Measurements from ENCODE around the gene KCNJ5.

Gene KCNJ5

DNA sequence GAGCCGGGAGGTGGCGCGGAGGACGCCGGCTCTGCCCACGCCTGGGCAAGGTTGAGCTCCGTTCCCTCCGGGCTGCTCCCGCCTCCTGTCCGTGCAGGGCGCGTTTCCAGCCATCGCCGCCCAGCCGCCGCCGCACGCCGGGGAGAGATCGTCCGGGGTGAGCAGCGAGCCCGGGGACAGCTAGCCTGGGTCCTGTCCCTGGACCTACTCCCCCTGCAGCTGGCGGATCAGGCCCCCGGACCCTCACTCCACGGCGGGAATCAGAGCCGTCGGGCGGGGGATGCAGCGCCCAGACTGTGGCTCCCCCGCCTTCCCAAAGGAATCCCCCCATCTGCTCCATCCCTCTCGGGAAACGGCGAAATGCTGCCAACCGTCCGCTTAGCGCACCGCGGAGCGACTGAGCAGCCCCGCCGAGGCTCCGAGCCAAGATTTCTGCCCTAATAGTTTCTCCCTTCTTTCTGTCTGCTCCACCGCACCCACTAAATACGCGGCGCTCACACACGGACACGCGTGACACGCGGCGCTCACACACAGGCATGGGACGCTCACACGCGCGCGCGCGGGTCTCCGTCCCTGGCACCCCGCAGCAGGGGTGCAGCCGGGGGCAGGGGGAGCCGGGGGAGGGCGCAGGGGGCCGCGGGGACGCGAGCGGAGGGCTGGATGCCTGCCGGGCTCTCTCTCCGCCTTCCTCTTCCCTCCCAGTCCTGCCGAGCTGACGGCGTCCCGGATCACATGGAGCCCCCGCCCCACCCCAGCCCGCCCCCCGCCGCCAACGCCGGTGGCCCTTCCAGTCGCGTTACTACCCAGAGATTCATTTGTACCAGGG, at the start of gene KCNJ5:
Gene KCNJ5 (plus strand): TSS at position 814 of the 826 bp plus-strand sequence. CDS start 19,918 bp downstream, outside the sequence.
- DNase-seq = peak; percentile 21

DNA sequence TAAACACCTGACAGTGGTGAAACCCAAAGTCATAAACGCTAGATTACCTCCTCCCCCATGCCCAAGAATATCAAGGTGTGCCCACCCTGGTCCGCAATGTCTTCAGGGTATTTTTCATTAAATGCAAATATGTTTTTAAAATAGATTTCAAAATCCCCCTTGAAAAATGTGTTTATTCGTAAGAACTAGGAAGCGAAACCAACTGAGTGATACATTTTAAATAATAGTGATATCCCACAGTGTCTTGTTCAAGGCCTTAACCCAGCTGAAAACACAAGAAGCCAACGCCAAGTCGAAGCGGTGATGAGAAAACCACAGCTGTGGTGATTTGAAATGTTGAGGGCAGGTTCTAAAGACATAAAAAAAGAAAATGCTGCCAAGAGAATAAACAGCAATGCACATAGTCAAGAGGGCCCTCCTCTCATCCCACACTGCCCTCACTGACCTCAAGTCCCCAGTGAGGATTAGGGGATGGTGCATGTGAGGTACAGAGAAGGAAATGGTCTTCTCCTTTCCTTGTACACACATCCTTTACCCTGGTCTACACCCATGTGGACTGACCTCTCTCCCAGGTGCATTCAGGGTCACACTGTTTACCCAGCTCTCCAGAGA, 49.6 kb upstream of the KCNJ5 start:
- no peak for DNase-seq

DNA sequence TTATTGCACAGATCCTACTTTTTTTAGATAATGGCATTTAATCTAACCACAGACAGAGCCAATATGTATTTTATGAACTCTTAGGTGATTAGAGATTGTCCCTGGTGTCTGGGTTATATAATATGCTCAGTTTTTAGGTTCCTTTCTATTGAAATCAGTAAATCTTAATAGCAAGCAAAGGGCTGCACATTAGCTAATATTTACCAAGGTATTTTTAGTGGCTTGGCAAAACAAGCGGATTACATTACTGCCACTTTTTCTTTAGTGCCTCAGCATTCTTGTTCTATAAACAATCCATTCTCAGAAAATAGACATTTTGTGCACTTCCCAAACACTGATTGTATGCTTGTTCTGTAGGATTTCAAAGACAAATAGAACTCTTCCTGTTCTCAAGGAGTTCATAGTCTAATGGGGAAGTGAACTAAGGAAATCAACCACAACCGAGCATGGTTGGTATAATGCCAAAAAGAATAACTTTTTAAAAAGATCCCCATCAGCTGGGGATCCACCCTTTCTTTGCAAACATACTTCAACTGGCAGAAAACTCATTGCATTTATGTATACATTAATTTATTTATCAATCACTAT, 47.9 kb upstream of the KCNJ5 start:
- DNase-seq = no peak

DNA sequence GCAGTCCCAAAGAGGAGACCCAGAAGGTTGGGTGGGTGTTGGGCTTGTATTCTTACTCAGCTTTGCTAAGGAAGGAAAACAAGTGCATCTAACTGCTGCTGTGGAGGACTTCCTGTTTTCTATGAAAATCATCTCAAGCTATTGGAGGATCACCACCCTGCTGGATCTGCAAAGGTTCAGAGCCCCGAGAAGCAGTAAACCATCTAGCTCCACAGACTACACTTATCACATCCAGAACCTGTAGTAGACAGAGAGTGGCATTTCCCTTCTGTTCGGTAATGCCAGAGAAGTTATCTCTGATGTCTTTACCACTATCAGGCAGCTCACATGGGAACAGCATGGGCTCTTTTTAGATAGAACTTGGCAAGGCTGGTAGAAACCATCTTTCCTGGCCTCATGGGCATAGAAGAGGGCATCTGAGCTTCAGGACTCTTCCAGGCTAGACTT, 45.8 kb upstream of the KCNJ5 start:
- DNase-seq = no peak

DNA sequence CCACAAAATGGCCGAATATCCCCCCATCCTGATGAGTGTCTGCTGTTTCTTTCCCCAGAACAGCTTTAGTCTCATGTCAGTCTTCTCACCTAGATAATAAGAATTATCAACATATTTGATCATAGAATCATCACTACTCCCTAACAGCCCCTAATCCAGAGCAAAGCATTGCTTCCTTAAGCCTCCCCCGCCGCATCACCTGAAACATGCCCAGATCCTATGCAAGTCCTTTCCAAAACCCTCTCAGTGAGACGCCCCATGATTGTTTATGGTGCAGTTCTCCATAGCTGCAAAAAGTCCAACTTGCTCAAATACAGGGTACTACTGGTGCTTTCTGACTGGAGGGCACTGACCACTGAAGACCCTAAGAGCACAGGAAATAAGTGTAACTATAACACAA, 44.2 kb upstream of the KCNJ5 start:
- no peak for DNase-seq

DNA sequence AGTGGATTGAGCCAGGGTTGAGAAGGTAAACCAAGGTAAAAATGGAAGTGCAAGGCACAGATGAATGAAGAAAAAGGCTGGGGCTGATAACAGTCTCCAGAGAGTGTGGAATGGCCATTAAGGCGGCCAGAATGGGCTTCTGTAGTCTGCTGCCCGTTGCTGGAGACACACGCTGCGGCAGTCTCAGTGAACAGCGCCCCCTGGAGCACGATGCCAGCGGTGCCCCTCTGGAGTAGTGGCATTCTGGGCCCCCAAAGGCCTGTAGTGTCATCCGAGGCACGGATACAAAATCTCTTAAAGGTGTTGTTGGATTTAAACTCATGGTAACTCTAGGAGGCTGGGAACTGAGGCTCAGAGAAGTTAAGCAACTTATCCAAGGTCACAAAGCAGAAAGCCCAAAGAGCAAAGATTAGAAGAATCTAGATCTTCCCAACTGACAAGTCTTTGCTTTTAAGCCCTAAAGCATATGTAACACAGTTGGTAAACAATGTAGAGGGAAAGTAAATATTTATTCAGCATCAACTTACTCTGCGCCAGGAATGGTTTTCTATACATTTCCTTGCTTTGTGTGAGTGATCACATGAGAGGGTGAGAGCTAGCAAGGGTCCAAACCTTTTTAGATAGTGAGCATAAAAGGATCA, 42.2 kb upstream of the KCNJ5 start:
- peak; percentile 49 for DNase-seq

DNA sequence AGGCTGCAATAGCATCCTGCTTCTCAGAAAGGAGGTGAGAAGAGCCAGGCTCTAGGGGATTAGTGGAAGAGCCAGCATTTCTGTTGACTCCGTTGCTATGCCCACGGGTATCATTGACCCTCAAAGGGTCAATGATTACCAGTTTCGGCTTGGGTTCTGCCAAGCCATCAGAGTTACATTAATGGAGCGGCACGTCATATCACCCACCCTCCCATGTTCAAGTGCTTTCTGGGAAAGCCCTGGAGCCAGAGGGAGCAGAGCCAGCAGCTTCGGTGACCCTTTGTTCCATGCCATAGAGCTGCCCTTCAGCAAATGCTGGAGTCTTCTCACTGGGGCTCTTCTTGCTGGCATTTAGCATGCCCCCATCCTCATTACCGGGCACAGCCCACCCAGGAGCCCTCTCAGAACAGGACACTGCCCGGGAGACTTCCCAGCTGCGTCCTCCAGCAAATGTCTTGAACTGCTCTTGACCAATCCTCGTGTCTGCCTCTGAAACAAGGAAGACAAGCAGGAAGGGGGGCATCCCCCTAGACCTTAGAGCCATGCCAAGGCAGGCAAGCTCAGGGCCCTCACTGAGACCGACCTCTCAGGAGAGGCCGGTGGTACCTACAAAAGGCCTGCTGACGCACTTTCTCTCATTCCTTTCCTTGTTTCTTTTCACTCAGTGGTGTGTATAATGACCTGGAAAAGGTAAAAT, 38.7 kb upstream of the KCNJ5 start:
- no peak for DNase-seq

DNA sequence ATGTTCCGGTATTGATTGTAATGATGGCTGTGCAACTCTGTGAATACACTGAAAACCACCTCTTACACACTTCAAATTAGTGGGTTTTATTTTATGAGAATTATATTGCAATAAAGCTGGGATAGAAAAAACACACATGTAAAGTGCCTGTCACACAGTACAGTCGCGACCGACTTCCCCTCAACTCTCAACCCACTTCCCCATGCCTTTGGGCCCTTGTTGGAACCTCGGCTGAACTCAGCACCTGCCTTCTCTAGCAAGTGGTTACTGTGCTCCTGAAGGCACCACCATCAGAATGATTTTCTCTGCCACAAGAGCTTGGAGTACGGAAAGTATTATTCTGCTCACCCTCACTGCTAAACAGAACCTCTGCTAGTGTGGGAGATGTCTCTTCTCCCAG, 37.6 kb upstream of the KCNJ5 start:
- DNase-seq = no peak

DNA sequence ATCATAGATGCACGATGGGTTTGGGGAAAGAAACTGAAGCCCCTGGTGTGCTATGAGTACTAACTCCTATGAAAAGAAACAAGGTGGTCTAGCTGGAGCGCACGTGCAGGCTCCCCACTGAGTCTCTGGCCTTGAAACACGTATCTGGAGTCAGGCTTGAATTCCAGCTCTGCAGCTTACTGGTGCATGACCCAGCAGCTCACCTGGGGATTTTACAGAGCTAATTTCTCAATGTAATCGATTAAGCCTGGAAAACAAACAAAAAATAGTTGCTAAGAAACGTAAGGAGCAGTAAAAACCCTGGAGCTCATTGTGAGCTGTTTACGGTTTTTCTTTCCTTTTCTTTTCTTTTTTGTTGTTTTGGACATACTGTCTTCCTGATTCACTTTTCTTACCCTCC, 36.3 kb upstream of the KCNJ5 start:
- DNase-seq = no peak

DNA sequence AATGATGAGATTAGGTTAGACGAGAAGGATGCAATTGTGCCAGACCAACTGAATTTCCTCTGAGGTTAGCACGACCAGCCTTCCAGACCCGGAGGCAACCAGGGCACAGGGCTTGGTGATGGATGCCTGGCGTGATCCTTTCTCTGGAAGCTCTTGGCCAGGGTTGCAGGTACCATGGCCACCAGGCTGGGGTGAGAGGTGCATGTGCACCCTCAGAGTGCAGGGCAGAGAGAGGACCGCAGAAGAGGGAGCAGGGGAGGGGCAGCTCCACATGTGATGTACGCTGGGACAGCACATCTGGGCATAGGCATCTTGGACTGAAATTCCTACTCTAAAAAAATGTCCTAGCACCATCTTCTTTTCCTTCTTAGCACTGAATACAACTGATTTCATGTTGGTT, 34.9 kb upstream of the KCNJ5 start:
- DNase-seq = no peak

DNA sequence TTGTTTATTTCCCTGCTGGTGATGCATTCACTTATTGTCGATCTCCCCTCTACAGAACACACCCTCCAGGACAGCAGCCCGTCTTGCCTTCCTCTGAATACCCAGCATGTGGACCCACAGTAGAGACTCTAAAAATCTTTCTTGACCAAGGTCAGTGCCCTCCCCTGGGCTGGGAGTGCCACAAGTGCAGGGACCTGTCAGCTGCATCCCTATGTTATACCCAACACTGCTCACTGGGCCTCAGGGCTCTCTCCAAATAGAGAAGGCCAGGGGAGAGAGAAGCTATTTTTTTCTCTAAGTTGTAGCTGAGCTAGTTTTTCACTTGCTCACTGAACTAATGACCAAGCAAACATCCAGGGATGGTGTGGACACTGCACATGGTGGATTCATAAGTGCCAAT, 33.8 kb upstream of the KCNJ5 start:
- DNase-seq = no peak

DNA sequence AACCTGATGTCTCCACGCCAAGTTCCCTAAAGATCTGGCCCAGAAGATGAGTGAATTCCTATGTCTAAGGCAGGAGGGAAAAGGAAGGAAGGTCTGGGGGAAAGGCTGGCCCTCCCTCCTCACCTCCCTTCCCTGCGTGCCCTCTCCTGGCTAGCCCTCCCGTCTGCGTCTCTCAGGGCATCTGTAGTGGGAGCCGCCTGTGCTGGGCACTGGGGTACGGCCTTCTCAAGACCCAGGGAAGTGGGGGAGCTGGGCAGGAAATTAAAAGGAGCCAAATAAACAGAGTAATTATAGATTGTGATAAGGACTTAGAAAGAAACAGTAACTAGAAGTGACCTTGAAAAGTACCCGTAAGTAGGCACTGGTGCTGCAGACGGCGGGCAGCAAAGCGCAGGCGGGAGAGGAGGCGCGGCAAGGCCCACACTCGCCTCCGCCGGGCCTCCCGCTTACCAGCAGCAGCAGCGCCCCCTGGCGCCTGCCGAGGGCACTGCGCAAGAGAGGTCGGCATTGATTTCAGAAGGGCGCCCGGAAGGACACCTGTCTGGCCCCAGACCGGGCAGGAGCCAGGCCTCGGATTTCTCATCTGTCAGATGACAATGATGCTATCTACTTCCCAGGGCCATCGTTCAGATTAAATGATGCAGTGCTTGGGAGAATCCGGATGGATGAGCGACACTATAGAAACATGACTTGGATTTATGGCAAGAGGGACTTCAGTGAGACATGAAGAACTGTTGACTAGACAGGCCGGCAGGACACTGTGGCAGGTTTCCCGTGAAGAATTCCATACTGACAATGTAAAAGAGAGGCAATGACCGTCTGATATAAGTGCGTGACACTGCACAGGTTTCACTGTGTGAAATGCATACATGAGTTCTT, 31.4 kb upstream of the KCNJ5 start:
- peak; percentile 47 for DNase-seq

DNA sequence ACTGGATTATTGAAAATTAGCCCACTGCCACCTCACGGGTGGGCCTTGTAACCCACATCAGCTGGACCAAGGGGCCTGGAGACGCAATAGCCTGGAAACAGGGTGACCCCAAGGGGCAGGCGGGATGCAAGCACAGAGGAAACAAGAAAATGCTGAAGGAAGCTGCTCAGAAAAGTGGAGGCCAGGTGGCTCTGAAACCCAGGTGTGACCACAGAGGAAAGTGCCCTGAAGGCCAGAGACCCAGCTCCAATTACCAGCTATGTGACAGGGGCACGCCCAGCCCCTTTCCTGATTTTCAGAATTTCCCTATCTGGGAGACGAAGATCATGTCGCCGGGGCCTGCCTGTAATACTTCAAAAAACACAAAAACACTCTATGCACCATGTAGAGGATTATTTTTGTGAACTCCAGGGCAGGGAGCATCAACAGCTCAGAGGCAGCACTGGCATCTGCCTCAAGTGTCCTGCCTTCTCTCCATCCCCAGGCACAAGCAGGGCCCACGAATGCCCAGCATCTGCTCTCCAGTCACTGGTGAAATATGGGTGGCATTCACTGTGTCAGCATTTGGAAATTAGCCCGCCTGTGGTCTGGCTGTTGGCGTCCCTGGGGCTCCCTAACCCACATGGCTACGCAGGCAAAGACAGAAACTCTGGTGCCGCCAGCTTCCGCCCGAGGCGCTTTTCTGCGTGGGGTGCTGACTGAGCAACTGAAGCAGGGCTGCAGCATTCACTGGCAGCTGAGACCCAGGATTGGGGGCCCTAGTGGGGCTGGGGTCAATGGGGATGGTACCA, 30.4 kb upstream of the KCNJ5 start:
- DNase-seq = no peak

DNA sequence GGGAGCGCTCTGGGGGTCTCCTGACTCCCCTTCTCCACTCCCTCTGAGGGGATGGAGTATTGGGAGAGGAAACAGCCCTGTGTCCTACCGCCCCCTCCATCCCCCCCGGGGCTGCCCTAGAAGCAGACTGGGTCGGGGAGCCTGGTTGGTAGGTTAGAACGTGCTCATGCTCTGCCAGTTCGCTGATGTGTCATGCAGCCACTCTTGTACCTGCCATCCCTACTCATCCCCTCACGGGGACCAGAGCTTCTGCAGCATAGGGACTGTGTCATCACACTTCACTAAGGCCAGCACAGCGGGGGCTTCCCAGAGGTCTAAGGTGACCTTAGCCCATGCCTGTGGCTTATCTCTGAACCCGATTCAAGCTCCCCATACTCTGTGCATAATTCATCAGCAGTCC, 28.8 kb upstream of the KCNJ5 start:
- DNase-seq = no peak

DNA sequence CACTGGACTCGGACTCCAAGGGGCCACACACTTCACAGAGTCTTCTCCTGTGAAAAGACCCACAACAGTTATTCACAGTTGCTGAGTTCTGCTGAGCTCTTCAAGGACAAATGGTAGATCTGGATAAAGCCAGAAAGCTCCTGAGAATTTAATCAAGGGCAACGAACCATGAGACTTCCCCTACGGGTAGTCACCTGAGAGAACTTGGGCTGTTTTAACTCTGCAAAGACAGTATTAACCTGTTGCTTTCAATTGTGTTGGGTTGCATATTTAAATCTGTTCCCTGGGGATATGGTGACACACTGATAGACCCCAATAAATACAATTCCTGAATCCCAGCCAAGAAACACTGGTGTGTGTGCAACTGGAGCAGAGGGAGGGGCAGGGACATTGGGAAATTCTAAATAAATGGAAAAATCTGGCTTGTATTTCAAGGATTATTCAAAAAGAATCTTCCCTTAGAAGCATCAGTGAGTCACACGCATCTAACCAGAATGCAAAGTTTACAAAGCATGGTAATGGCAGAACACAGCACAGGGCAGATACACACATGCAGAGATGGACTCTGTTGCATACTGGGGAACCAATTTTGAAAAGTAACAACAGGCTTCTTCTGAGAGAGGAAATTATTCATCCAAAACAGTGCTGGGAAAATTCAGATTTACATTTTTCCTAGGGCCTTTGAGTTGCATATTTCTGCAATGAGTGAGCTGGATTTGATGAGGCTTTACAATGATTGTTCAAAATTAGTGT, 28.1 kb upstream of the KCNJ5 start:
- no peak for DNase-seq

DNA sequence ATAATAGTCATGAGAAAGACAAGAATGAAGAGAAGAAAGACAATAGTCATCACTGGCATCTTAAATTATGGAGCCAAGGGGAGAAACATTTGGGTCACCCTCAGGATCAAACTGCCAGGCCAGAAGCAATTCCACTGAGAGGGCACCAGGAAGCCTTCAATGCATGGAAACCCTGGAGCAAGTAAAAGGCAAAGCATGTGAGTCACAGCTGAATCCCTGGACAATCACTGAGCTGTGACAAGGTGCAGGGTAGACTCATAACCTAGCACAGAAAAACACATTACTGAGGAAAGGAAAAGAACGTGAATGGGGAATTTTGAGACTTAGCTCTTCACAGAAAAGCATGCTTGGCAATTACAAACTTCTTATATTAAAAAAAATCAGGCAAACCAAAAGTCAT, 25.7 kb upstream of the KCNJ5 start:
- no peak for DNase-seq

DNA sequence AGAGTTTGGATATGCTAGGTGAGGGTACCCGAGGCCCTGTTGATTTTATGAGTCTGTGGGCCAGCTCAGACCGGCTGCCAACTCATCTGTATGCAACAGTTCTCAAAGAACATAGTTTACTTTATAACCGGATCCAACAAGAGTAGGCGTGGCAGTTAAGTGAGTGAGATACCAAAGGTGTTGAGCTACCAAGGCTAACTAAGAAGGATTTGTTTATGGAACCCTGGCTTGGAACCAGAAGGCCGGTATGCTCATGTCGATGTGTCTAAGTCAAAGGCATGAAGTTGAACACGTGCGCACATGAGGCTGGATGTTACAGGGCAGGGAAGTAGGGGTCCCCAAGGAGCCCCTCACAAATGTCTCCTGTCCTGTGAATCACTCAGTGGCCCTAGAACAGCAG, 23.9 kb upstream of the KCNJ5 start, which contains the start of gene KCNJ1:
Gene KCNJ1 (minus strand): TSS at position 20 of the 400 bp plus-strand sequence. CDS start 27,053 bp downstream, outside the sequence.
- no peak for DNase-seq

DNA sequence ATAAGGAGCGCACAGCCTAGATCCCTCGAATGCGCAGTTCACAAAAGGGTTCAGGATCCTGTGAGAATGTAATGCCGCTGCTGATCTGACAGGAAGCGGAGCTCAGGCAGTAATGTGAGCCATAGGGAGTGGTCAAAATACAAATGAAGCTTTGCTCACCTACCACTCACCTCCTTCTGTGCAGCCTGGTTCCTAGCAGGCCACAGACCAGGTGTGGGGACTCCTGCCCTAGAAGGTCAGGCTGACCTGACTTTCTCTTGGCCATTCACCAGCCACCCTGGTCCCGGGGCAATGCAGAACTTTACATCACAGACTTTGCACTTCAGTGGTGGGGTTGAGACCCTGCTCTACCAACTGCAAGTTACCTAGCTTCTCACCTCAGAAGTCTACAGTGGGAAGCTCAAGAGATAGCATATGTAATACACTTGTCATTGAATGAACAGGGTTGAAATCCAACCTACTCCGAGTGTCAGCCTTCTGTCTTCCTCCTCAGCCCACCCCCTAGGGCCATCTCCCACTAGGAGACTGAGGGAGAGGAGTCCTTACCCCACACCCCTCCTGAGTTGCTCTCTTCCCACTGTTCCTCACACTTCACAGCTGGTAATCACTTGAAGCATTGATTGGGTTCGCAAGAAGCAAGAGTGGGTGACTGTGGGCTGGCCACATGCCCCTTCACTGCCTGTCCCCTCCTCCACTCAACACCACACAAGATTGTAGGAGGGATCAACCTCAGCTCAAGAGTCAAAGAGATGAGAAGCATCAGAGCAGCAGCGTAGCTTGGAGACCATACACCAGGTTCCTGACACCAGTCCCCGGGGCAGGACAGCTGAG, 22.1 kb upstream of the KCNJ5 start:
- no peak for DNase-seq

DNA sequence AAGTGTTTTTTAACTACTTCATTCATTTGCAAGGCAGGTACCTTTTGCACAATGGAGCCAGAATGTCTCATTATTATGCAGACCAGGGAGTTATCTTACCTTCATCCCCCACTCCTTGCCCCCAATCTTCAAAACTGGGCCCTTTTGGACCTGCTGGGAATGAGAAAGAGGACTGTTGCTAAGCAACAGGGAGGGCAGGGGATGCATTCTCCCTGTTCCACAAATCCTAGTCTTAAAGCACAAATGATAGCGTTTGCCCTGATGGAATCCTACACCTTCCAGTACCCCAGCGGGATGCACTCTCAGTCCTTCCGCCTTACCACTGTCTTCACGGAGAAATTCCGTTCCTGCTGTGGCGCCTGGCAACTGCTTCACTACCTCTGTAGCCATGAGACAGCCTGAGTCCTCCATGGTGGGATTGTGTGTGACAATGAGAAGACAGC, 20.0 kb upstream of the KCNJ5 start:
- no peak for DNase-seq
